Lower leg skin (tissue), 3 donors: ENCODE results near the gene SCYL2.

ENCODE experiments used
- POLR2A ChIP-seq, 2 donors: fragments of 450-650 bp; IDR thresholded peaks; one replicate each; pipeline ENCODE4 v1.6.1; 2016 to 2017; ENCODE audit warnings: antibody characterized with exemption in 2 of 2, mild to moderate bottlenecking in 1 of 2, moderate library complexity in 1 of 2
- TF ChIP-seq, protein P1 (sequence below), 3 donors: fragments of 450-650 bp; IDR thresholded peaks; one replicate each; pipeline ENCODE4 v1.5.1; 2016; ENCODE audit warnings: antibody characterized with exemption in 3 of 3, mild to moderate bottlenecking in 3 of 3, moderate library complexity in 2 of 3

DNA sequence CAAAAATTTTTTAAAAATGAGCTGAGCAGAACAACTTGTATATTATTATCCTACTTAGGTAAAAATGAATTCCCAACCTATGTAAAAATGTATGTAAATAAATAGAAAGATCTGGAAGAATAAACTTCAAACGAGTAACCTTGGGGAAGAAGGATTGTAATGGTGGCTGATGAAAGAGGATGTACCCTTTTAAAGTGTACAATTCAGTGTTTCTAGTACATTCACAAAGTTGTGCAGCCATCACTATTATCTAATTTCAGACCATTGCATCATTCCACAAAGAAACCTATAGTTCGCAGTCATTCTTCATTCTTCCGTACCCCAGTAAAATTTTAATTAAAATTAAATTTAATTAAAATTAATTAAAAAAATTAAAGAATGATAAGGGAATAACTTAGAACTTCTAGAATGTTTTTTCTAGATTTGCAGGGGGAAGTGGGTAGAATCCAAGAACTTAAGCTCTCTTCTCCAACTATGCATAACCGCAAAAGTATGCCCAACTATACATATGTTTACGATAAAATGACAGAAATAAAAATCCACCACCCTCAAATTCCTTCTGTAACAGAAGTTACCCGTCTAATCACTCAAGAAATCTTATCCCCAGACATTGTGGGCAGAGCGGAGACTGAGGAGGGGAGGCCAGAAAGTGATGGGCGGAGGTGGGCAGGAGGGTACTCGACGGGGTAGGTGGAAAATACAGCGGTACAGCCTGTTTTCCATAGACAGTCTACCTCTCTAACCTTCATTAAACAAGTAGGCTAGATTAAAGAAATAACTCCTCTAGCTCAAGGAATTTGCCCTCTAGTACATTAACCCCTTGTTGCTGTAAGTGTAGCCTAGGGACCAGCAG, 1.0 kb upstream of the SCYL2 start:
- TF ChIP-seq, protein P1, sequence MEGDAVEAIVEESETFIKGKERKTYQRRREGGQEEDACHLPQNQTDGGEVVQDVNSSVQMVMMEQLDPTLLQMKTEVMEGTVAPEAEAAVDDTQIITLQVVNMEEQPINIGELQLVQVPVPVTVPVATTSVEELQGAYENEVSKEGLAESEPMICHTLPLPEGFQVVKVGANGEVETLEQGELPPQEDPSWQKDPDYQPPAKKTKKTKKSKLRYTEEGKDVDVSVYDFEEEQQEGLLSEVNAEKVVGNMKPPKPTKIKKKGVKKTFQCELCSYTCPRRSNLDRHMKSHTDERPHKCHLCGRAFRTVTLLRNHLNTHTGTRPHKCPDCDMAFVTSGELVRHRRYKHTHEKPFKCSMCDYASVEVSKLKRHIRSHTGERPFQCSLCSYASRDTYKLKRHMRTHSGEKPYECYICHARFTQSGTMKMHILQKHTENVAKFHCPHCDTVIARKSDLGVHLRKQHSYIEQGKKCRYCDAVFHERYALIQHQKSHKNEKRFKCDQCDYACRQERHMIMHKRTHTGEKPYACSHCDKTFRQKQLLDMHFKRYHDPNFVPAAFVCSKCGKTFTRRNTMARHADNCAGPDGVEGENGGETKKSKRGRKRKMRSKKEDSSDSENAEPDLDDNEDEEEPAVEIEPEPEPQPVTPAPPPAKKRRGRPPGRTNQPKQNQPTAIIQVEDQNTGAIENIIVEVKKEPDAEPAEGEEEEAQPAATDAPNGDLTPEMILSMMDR (IDR thresholded peaks at IDR 0.05) = no peak
- no peak for TF ChIP-seq POLR2A (IDR thresholded peaks at IDR 0.05)
